ENCODE data around the gene CAPS.

CAPS gene

GRCh38 chr19:5935473-5936291 is 21.6 kb downstream of the CAPS start:
- DNase-seq = no peak

- DNase-seq = no peak
Observed at GRCh38 chr19:5936292-5936592, 22.2 kb downstream of the CAPS start.

- no peak for DNase-seq
Observed at GRCh38 chr19:5937550-5937949, 23.5 kb downstream of the CAPS start.

GRCh38 chr19:5940260-5941208 is 26.5 kb downstream of the CAPS start:
- no peak for DNase-seq

- DNase-seq = no peak
Observed at GRCh38 chr19:5941673-5942072, 27.6 kb downstream of the CAPS start.

- DNase-seq = no peak
Observed at GRCh38 chr19:5943045-5943444, 29.0 kb downstream of the CAPS start.

GRCh38 chr19:5943623-5944022 is 29.6 kb downstream of the CAPS start:
- no peak for DNase-seq

- DNase-seq = no peak
Observed at GRCh38 chr19:5947435-5947834, 33.4 kb downstream of the CAPS start.

GRCh38 chr19:5948752-5949564 is 34.9 kb downstream of the CAPS start:
- DNase-seq = no peak

- no peak for DNase-seq
Observed at GRCh38 chr19:5949792-5950305, 35.8 kb downstream of the CAPS start.

GRCh38 chr19:5950741-5951140 is 36.7 kb downstream of the CAPS start:
- DNase-seq = no peak

- DNase-seq = no peak
Observed at GRCh38 chr19:5951338-5951861, 37.3 kb downstream of the CAPS start.

GRCh38 chr19:5952193-5953029 is 38.4 kb downstream of the CAPS start:
- DNase-seq = no peak

- DNase-seq = no peak
Observed at GRCh38 chr19:5953030-5953589, 39.1 kb downstream of the CAPS start.

GRCh38 chr19:5953680-5954213 is 39.7 kb downstream of the CAPS start:
- DNase-seq = no peak

- no peak for DNase-seq
Observed at GRCh38 chr19:5954293-5954692, 40.2 kb downstream of the CAPS start.

GRCh38 chr19:5955636-5955935 is 41.5 kb downstream of the CAPS start:
- no peak for DNase-seq

- DNase-seq = no peak
Observed at GRCh38 chr19:5956323-5956722, 42.3 kb downstream of the CAPS start.

- no peak for DNase-seq
Observed at GRCh38 chr19:5956728-5957127, 42.7 kb downstream of the CAPS start.

GRCh38 chr19:5957170-5957569 is 43.1 kb downstream of the CAPS start:
- peak; percentile 28 for DNase-seq

Measured in NCI-H774 (cell line).